Measurements from ENCODE around the gene AGR2. TPM values are rescaled to one million over a fixed set of nuclear protein-coding genes. Genes with fewer than 3 reads are reported as not detected.

The AGR2 gene
- total RNA-seq, 1 donor: not detected

GRCh38 chr7:16833373-16833772 lies 28.6 kb upstream of the AGR2 start:
- Histone ChIP-seq H3K9me3 (ENCODE audit: low read depth, low read length) (peaks cover 6% of the 10 kb centered on the region), H3K4me1 (ENCODE audit: insufficient read depth, low read length) (no peaks in the 10 kb centered on the region), H3K27me3 (ENCODE audit: insufficient read depth, low read length) (no peaks in the 10 kb centered on the region), H3K4me3 (ENCODE audit: low read length) (no peak overlapping the region)

- Histone ChIP-seq H3K4me3 (ENCODE audit: low read length) (no peak overlapping the region), H3K27me3 (ENCODE audit: insufficient read depth, low read length) (no peaks in the 10 kb centered on the region), H3K4me1 (ENCODE audit: insufficient read depth, low read length) (no peaks in the 10 kb centered on the region), H3K9me3 (ENCODE audit: low read depth, low read length) (peaks cover 6% of the 10 kb centered on the region)
Measured at GRCh38 chr7:16826060-16826459, 21.3 kb upstream of the AGR2 start.

DNA sequence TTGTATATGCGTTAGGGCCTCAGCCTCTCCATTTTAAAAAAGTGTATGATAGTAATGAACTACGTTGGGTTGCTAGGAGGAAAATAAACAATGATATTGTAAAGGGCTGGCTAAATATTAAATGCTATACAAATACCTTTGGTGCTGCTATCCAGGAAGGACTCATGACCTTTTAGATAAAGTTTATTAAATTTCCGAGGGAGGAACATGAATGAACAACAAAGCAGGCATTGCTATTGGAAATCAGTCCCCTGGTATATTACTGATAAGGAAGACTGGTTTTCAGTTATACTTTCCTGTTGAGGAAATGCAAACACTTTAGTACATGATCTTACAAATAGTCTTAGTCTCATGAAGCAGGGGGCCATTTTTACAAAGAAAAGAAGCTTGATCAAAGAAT lies 17.2 kb upstream of the AGR2 start:
- H3K4me1 ChIP-seq (ENCODE audit: insufficient read depth, low read length): no peaks in the 10 kb centered on the region
- H3K4me3 ChIP-seq (ENCODE audit: low read length): no peak overlapping the region
- no peaks in the 10 kb centered on the region for H3K27me3 ChIP-seq (ENCODE audit: insufficient read depth, low read length)
- no peaks in the 10 kb centered on the region for H3K9me3 ChIP-seq (ENCODE audit: low read depth, low read length)

- Histone ChIP-seq H3K27me3 (ENCODE audit: insufficient read depth, low read length) (no peaks in the 10 kb centered on the region), H3K4me1 (ENCODE audit: insufficient read depth, low read length) (peaks cover 14% of the 10 kb centered on the region), H3K4me3 (ENCODE audit: low read length) (no peak overlapping the region), H3K9me3 (ENCODE audit: low read depth, low read length) (no peaks in the 10 kb centered on the region)
Measured at GRCh38 chr7:16818732-16819131, 13.9 kb upstream of the AGR2 start.

DNA sequence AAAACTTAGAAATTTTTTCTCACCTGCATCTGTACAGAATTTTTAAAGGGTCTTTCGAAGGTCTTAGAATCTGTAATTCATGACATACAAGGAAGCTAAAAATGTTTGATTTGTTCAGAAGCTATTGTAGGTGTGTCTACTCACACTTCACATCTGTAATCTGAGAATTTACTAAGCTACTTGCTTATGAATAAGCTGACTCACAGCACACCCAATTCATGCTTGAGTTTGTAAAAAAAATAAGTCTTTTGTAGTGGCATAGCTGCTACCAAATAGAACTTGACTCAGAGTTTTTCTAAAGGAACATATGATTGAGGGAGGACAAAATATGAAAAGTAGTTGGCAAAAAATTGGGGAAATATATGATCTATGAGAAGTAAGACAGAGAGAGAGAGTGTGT lies 12.7 kb upstream of the AGR2 start:
- Histone ChIP-seq H3K4me3 (ENCODE audit: low read length) (no peak overlapping the region), H3K9me3 (ENCODE audit: low read depth, low read length) (no peaks in the 10 kb centered on the region), H3K27me3 (ENCODE audit: insufficient read depth, low read length) (no peaks in the 10 kb centered on the region), H3K4me1 (ENCODE audit: insufficient read depth, low read length) (peaks cover 14% of the 10 kb centered on the region)

DNA sequence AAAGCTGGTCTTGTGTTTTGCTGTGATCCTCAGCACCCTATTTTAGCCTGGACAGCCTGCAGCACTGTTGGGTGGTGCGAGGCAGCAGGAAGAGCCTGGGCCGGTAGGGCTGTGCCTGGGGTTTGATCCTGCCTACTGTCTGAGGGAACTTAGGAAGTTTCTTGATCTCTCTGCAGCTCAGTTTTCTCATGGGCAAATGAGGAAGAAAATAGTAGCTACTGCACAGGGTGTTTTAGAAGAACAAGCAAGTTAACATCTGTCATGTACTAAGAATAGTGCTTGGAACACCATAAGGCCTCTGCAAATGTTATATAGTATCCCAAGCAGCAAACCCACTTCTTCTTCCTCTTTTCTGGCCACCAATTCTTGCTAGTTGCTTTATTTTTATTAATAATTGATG lies 12.0 kb upstream of the AGR2 start:
- H3K9me3 ChIP-seq (ENCODE audit: low read depth, low read length): no peaks in the 10 kb centered on the region
- no peaks in the 10 kb centered on the region for H3K27me3 ChIP-seq (ENCODE audit: insufficient read depth, low read length)
- H3K4me1 ChIP-seq (ENCODE audit: insufficient read depth, low read length): peaks cover 14% of the 10 kb centered on the region
- H3K4me3 ChIP-seq (ENCODE audit: low read length): no peak overlapping the region

DNA sequence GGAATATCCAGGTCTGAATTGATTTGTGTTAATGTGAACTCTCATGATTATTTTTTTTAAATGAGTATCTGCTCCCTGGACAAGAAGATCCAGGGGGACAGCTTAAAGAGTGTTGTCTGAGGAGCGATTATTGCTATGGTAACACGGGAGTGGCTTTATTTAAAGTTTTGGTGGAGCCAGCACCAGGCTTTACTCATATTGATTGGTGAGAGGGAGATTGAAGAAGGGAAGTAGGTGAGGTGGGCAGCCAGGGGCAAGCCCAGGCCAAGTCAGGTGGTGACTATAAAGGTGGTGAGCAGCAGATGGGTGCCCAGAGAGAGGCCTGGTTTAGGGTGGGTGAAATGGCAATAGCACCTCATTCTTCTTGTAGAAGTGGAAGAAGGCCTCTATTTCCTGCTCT lies 10.2 kb upstream of the AGR2 start:
- Histone ChIP-seq H3K27me3 (ENCODE audit: insufficient read depth, low read length) (no peaks in the 10 kb centered on the region), H3K4me1 (ENCODE audit: insufficient read depth, low read length) (peaks cover 14% of the 10 kb centered on the region), H3K9me3 (ENCODE audit: low read depth, low read length) (no peaks in the 10 kb centered on the region), H3K4me3 (ENCODE audit: low read length) (no peak overlapping the region)

GRCh38 chr7:16813232-16813616 lies 8.4 kb upstream of the AGR2 start:
- H3K27me3 ChIP-seq (ENCODE audit: insufficient read depth, low read length): no peaks in the 10 kb centered on the region
- H3K4me1 ChIP-seq (ENCODE audit: insufficient read depth, low read length): peaks cover 14% of the 10 kb centered on the region
- H3K9me3 ChIP-seq (ENCODE audit: low read depth, low read length): no peaks in the 10 kb centered on the region
- no peak overlapping the region for H3K4me3 ChIP-seq (ENCODE audit: low read length)

DNA sequence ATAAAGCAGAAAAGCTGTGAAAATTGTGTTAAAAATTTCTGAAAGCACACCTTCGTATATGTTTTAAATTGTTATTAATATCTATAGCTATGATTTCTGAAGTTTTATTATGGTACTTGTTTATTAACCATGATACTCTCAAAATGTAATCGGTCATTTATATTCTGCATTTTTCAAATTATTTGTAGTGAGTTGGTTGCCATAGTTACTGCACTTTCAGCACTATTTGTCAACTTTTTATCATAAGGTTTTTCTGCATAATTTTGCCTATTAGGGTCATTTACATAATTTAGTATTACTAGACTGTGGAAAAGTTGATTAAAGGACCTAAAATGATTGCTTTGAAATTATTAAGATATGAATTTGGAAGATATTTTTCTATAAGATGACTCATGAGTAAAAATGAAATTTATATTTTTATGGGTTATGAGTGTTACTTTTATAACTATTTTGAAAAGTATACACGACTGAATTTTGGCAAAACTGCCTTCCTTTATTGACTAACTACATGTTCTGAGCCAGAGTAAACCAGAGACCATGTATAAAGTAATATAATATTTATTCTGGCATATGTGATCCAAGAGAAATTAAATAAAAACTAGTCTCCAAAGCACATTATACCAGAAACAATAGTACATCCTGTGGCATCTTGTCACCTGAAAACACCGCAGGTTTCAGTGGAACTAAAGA lies 7.9 kb upstream of the AGR2 start:
- Histone ChIP-seq H3K4me3 (ENCODE audit: low read length) (no peak overlapping the region), H3K4me1 (ENCODE audit: insufficient read depth, low read length) (peaks cover 14% of the 10 kb centered on the region), H3K9me3 (ENCODE audit: low read depth, low read length) (no peaks in the 10 kb centered on the region), H3K27me3 (ENCODE audit: insufficient read depth, low read length) (no peaks in the 10 kb centered on the region)

DNA sequence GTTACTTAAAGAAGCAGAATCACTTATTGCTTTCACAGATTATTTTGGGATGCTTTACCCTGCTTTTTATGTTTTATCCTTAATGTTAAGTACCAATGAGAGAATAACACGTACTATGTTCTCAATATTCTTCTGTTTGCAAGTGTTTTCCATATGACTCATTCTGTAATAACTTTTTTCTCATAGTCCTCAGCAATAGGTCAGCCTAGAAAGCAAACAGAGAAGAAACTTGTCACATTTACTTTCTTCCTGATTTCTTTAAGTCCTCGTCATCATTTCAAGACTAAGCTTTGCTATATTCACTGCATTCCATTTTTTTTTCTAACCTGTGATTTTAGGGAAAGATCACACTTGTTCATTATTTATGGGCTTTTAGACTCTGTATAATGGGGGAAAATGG lies 6.8 kb upstream of the AGR2 start:
- Histone ChIP-seq H3K4me3 (ENCODE audit: low read length) (no peak overlapping the region), H3K4me1 (ENCODE audit: insufficient read depth, low read length) (peaks cover 9% of the 10 kb centered on the region), H3K27me3 (ENCODE audit: insufficient read depth, low read length) (no peaks in the 10 kb centered on the region), H3K9me3 (ENCODE audit: low read depth, low read length) (no peaks in the 10 kb centered on the region)

DNA sequence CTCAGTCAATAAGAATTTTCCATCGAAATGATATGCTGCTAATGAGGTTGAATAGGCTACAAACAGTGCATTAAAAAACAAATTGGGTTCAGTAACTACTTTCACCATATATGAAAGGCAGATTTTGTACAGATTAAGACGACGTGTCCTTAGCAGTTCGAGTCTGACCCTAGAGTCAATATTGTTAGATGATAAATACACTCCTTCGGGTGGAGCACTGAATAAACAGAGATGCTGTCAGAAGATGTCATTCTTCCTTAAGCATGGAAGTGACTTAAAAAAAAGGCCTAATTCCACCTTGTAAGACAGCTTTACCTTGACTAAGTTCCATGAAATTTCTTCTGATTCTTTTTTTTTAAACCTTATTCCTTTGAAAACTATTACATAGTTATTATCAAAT lies 5.8 kb upstream of the AGR2 start:
- Histone ChIP-seq H3K4me3 (ENCODE audit: low read length) (no peak overlapping the region), H3K9me3 (ENCODE audit: low read depth, low read length) (no peaks in the 10 kb centered on the region), H3K4me1 (ENCODE audit: insufficient read depth, low read length) (no peaks in the 10 kb centered on the region), H3K27me3 (ENCODE audit: insufficient read depth, low read length) (no peaks in the 10 kb centered on the region)

GRCh38 chr7:16810112-16810511 lies 5.3 kb upstream of the AGR2 start:
- H3K4me1 ChIP-seq (ENCODE audit: insufficient read depth, low read length): no peaks in the 10 kb centered on the region
- no peaks in the 10 kb centered on the region for H3K9me3 ChIP-seq (ENCODE audit: low read depth, low read length)
- H3K27me3 ChIP-seq (ENCODE audit: insufficient read depth, low read length): no peaks in the 10 kb centered on the region
- H3K4me3 ChIP-seq (ENCODE audit: low read length): no peak overlapping the region

DNA sequence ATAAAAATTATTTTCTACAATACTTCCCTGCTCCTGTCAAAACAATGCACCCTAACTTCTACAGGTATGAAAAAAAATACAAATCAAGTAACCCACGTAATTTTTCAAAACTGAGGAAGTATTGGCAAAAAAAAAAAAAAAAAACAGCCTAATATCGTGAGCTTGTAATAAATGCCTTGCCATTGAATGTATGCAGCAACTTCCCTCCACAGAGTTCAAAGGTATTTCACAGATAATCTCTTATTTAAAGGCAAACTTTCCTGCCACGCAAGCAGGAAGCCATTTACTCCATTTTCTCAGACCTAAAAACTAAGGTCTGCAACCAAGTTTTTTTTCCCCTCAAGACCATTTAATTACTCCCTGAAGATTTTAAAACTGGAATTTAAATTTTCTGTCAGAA lies 642 bp upstream of the AGR2 start:
- no peaks in the 10 kb centered on the region for H3K27me3 ChIP-seq (ENCODE audit: insufficient read depth, low read length)
- no peak overlapping the region for H3K4me3 ChIP-seq (ENCODE audit: low read length)
- H3K9me3 ChIP-seq (ENCODE audit: low read depth, low read length): no peaks in the 10 kb centered on the region
- no peaks in the 10 kb centered on the region for H3K4me1 ChIP-seq (ENCODE audit: insufficient read depth, low read length)

DNA sequence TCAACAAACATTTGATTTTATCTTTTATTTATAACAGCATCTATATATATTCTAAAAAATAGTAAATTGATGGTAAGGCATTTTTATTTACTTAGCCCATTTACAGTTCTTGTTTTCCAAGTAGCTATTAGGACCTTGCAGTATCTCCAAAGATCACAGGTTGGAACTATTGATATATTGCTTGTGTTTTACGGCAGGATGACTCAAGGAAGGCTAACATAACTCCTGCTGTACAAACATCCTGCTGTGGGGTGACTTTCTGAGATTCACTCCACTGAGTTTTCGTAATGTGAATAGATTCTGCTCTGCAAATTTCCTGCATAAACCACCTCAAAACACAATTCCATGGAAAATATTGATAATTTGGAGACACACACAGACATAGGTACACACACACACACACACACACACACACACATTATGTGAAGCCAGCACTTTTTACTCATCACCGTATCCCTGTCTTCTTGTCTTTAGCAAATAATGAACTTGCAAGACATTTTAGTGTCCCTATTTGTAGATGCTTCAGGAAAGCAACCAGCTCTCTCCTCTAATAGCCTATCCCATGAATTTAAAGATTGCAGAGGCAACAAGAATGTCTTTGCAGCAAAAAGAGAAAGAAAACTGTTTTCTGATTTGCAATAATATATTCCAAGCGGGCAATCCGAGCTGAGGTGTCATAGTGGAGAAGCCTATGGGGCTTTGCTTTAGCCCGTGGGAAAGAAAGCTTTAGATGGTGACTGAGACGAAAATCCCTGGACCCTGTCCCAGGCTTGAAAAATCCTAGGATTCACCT lies 722 bp downstream of the AGR2 start:
- Histone ChIP-seq H3K4me1 (ENCODE audit: insufficient read depth, low read length) (no peaks in the 10 kb centered on the region), H3K27me3 (ENCODE audit: insufficient read depth, low read length) (no peaks in the 10 kb centered on the region), H3K4me3 (ENCODE audit: low read length) (no peak overlapping the region), H3K9me3 (ENCODE audit: low read depth, low read length) (no peaks in the 10 kb centered on the region)

- H3K9me3 ChIP-seq (ENCODE audit: low read depth, low read length): no peaks in the 10 kb centered on the region
- H3K4me3 ChIP-seq (ENCODE audit: low read length): no peak overlapping the region
- no peaks in the 10 kb centered on the region for H3K4me1 ChIP-seq (ENCODE audit: insufficient read depth, low read length)
- no peaks in the 10 kb centered on the region for H3K27me3 ChIP-seq (ENCODE audit: insufficient read depth, low read length)
Measured at GRCh38 chr7:16803125-16803524, 1.7 kb downstream of the AGR2 start.

- H3K4me1 ChIP-seq (ENCODE audit: insufficient read depth, low read length): no peaks in the 10 kb centered on the region
- no peaks in the 10 kb centered on the region for H3K9me3 ChIP-seq (ENCODE audit: low read depth, low read length)
- H3K4me3 ChIP-seq (ENCODE audit: low read length): no peak overlapping the region
- H3K27me3 ChIP-seq (ENCODE audit: insufficient read depth, low read length): no peaks in the 10 kb centered on the region
Measured at GRCh38 chr7:16801579-16801978, 3.2 kb downstream of the AGR2 start.
